H1 (cell line): Measurements from ENCODE around the gene FAM219A.

ENCODE experiments used
- CEBPB ChIP-seq: IDR thresholded peaks from 2 replicates; pipeline ENCODE4 v1.6.1; 2012; ENCODE audit warnings: low read depth, low read length
- HDAC6 ChIP-seq: IDR thresholded peaks from one replicate; pipeline ENCODE4 v1.7.1; 2012; ENCODE audit warnings: low read depth, mild to moderate bottlenecking, inconsistent platforms, low read length, moderate library complexity
- YY1 ChIP-seq: IDR thresholded peaks from 2 replicates; pipeline ENCODE4 v1.6.1; 2011; ENCODE audit warnings: low read depth, mild to moderate bottlenecking, low read length
- TF ChIP-seq, protein P1 (sequence below), 3 experiments: IDR thresholded peaks; 1 replicate in 2 of 3; 2 replicates in 1 of 3; pipeline versions ENCODE4 v1.5.1 to v1.6.1; 2011; ENCODE audit warnings: low read length in 3 of 3, mild to moderate bottlenecking in 3 of 3, inconsistent platforms in 2 of 3, low read depth in 1 of 3, moderate library complexity in 1 of 3; ENCODE audit not compliant: insufficient read depth in 1 of 3; ENCODE audit errors: control extremely low read depth in 1 of 3

DNA sequence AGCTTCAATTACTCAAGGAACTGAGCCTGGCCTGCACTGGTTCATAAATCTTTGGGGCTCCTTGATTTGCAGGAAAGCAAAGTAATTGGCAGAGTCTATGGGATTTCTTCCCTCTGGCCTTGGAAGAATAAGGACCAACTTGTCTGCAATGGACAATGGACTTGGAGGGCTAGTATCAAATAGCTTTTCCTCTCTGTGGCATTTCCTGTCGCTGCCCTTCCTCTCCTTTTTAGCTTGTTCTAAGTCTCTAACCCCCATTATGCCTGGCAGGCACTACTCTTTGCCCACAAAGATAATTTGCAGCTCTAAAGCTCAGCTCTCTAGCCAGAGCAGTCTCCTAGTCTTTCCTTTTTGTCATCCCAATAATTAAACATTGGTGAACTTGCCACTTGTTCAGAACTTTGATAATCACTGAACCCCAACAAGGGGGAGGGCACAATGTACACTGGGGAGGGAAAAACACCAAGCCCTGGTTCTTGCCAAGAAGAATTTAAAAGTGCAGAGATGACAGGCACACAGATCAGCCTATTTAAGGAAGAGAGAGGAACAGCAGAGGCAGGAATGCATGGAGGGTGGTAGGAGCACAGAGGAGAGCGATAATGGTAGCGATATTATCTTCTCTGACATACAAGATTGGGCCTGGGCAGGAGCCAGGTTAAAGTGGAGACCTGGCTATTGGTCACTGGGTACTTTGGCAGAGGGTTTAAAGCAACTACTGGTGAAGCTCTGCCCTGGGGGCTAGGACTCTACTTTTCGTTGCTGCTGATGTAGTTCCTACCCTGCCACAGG, 38.5 kb downstream of the FAM219A start:
- TF ChIP-seq CEBPB (no peak), HDAC6 (no peak), YY1 (no peak)
- TF ChIP-seq, protein P1, sequence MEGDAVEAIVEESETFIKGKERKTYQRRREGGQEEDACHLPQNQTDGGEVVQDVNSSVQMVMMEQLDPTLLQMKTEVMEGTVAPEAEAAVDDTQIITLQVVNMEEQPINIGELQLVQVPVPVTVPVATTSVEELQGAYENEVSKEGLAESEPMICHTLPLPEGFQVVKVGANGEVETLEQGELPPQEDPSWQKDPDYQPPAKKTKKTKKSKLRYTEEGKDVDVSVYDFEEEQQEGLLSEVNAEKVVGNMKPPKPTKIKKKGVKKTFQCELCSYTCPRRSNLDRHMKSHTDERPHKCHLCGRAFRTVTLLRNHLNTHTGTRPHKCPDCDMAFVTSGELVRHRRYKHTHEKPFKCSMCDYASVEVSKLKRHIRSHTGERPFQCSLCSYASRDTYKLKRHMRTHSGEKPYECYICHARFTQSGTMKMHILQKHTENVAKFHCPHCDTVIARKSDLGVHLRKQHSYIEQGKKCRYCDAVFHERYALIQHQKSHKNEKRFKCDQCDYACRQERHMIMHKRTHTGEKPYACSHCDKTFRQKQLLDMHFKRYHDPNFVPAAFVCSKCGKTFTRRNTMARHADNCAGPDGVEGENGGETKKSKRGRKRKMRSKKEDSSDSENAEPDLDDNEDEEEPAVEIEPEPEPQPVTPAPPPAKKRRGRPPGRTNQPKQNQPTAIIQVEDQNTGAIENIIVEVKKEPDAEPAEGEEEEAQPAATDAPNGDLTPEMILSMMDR (IDR thresholded peaks at IDR 0.05; ENCODE audit: control extremely low read depth in 1 of 3, insufficient read depth in 1 of 3, low read depth in 1 of 3, low read length in 3 of 3), result no peak
